H9 (cell line): ENCODE results near the gene KCNG2. TPM values are rescaled to one million over a fixed set of nuclear protein-coding genes. Genes with fewer than 3 reads are reported as not detected.

Source experiments
- DNase-seq: peaks from one replicate; pipeline ENCODE4 v3.0.0-alpha.2; 2017
- H2AFZ ChIP-seq: one replicate; pipeline ENCODE4 v1.6.1; 2013; ENCODE audit warnings: mild to moderate bottlenecking, low read length, control low read depth, moderate library complexity
- H2AK5ac ChIP-seq: 2 replicates; pipeline ENCODE4 v1.6.1; 2013; ENCODE audit warnings: low read length, control low read depth, mixed read lengths; ENCODE audit not compliant: insufficient read length
- H2BK120ac ChIP-seq: one replicate; pipeline ENCODE4 v1.6.1; 2013; ENCODE audit warnings: low read depth, mild to moderate bottlenecking, low read length, control low read depth, inconsistent platforms; ENCODE audit not compliant: poor library complexity, severe bottlenecking
- H2BK12ac ChIP-seq: 2 replicates; pipeline ENCODE4 v1.6.1; 2013; ENCODE audit warnings: low read length, control low read depth, mixed read lengths, low read depth; ENCODE audit not compliant: insufficient read length
- H2BK15ac ChIP-seq: 2 replicates; pipeline ENCODE4 v1.6.1; 2013; ENCODE audit warnings: low read depth, low read length, control low read depth
- H2BK20ac ChIP-seq: one replicate; pipeline ENCODE4 v1.6.1; 2013; ENCODE audit warnings: low read depth, mild to moderate bottlenecking, low read length, control low read depth, inconsistent platforms; ENCODE audit not compliant: poor library complexity, severe bottlenecking
- H2BK5ac ChIP-seq: 2 replicates; pipeline ENCODE4 v1.6.1; 2013; ENCODE audit warnings: low read length, control low read depth, mixed read lengths; ENCODE audit not compliant: insufficient read length
- H3K14ac ChIP-seq: 2 replicates; pipeline ENCODE4 v1.6.1; 2013; ENCODE audit warnings: low read length, control low read depth; ENCODE audit not compliant: insufficient read depth
- H3K18ac ChIP-seq: 2 replicates; pipeline ENCODE4 v1.6.1; 2013; ENCODE audit warnings: low read depth, mild to moderate bottlenecking, mixed read lengths, low read length, control low read depth; ENCODE audit not compliant: insufficient read length
- H3K23ac ChIP-seq: 2 replicates; pipeline ENCODE4 v1.6.1; 2013; ENCODE audit warnings: low read length, control low read depth, mixed read lengths, low read depth; ENCODE audit not compliant: insufficient read length
- H3K23me2 ChIP-seq: 2 replicates; pipeline ENCODE4 v1.6.1; 2013; ENCODE audit warnings: low read depth, mild to moderate bottlenecking, mixed read lengths, low read length, control low read depth; ENCODE audit not compliant: insufficient read length, poor library complexity, severe bottlenecking
- H3K27ac ChIP-seq: 2 replicates; pipeline ENCODE4 v1.5.1; 2013; ENCODE audit warnings: low read length, control low read depth, mixed read lengths, low read depth; ENCODE audit not compliant: insufficient read length
- H3K27me3 ChIP-seq: 2 replicates; pipeline ENCODE4 v1.6.1; 2013; ENCODE audit warnings: low read length, control low read depth, inconsistent platforms; ENCODE audit not compliant: insufficient read depth
- H3K4ac ChIP-seq: 2 replicates; pipeline ENCODE4 v1.6.1; 2013; ENCODE audit warnings: low read depth, mild to moderate bottlenecking, control low read depth, inconsistent platforms, low read length, moderate library complexity
- H3K4me1 ChIP-seq: 2 replicates; pipeline ENCODE4 v1.6.1; 2013; ENCODE audit warnings: low read length, control low read depth, inconsistent platforms; ENCODE audit not compliant: insufficient read depth
- H3K4me2 ChIP-seq: 2 replicates; pipeline ENCODE4 v1.6.1; 2013; ENCODE audit warnings: low read length, control low read depth, mixed read lengths; ENCODE audit not compliant: insufficient read length, insufficient read depth
- H3K56ac ChIP-seq: 2 replicates; pipeline ENCODE4 v1.6.1; 2013; ENCODE audit warnings: low read depth, mild to moderate bottlenecking, mixed read lengths, low read length, control low read depth; ENCODE audit not compliant: insufficient read length
- H3K79me1 ChIP-seq: 2 replicates; pipeline ENCODE4 v1.6.1; 2013; ENCODE audit warnings: low read depth, mild to moderate bottlenecking, moderate library complexity, low read length, control low read depth, inconsistent platforms; ENCODE audit not compliant: insufficient read depth, poor library complexity, severe bottlenecking
- H3K79me2 ChIP-seq: 2 replicates; pipeline ENCODE4 v1.6.1; 2013; ENCODE audit warnings: low read length, control low read depth, inconsistent platforms; ENCODE audit not compliant: insufficient read depth
- H3K9ac ChIP-seq: 2 replicates; pipeline ENCODE4 v1.6.1; 2013; ENCODE audit warnings: low read length, control low read depth, mixed read lengths; ENCODE audit not compliant: insufficient read length; ENCODE audit errors: extremely low read depth
- H3K9me3 ChIP-seq: one replicate; pipeline ENCODE4 v1.6.1; 2013; ENCODE audit warnings: low read depth, low read length, inconsistent platforms; ENCODE audit not compliant: control insufficient read depth
- H3T11ph ChIP-seq: one replicate; pipeline ENCODE4 v1.6.1; 2013; ENCODE audit warnings: mild to moderate bottlenecking, low read length, control low read depth, inconsistent platforms
- H4K20me1 ChIP-seq: one replicate; pipeline ENCODE4 v1.6.1; 2013; ENCODE audit not compliant: control insufficient read depth, insufficient read length, insufficient read depth
- H4K5ac ChIP-seq: 2 replicates; pipeline ENCODE4 v1.6.1; 2013; ENCODE audit warnings: low read depth, mild to moderate bottlenecking, mixed read lengths, low read length, control low read depth; ENCODE audit not compliant: insufficient read length
- H4K8ac ChIP-seq: replicated peaks from 2 replicates; pipeline ENCODE4 v1.6.1; 2013; ENCODE audit warnings: low read length, control low read depth, mixed read lengths, low read depth; ENCODE audit not compliant: insufficient read length
- H4K91ac ChIP-seq: 2 replicates; pipeline ENCODE4 v1.6.1; 2013; ENCODE audit warnings: low read depth, mild to moderate bottlenecking, moderate library complexity, mixed read lengths, low read length, control low read depth; ENCODE audit not compliant: insufficient read length
- H3K27ac Mint-ChIP-seq, 3 experiments: 2 replicates in 2 of 3; 3 replicates in 1 of 3; pipeline ENCODE4 v1.8.0; 2020 to 2021; ENCODE audit warnings: mixed read lengths in 3 of 3, mild to moderate bottlenecking in 1 of 3, moderate library complexity in 1 of 3
- H3K27me3 Mint-ChIP-seq: 2 replicates; pipeline ENCODE4 v1.8.0; 2021; ENCODE audit warnings: low read depth, mild to moderate bottlenecking, moderate library complexity, mixed read lengths
- H3K36me3 Mint-ChIP-seq, 3 experiments: 2 replicates in 2 of 3; 3 replicates in 1 of 3; pipeline ENCODE4 v1.8.0; 2020 to 2021; ENCODE audit warnings: low read depth in 3 of 3, mixed read lengths in 3 of 3; ENCODE audit not compliant: insufficient read depth in 1 of 3
- H3K4me1 Mint-ChIP-seq, 2 experiments: 2 replicates each; pipeline ENCODE4 v1.8.0; 2020; ENCODE audit warnings: mixed read lengths in 2 of 2
- H3K4me3 Mint-ChIP-seq, 2 experiments: 2 replicates in 1 of 2; 3 replicates in 1 of 2; pipeline ENCODE4 v1.8.0; 2020 to 2021; ENCODE audit warnings: mild to moderate bottlenecking in 2 of 2, mixed read lengths in 2 of 2, moderate library complexity in 1 of 2
- H3K9me3 Mint-ChIP-seq, 2 experiments: 2 replicates in 1 of 2; 3 replicates in 1 of 2; pipeline ENCODE4 v1.8.0; 2020; ENCODE audit warnings: mild to moderate bottlenecking in 2 of 2, mixed read lengths in 2 of 2, moderate library complexity in 1 of 2
- CTCF ChIP-seq: fragments of 200-600 bp; sonication (generic); conservative IDR thresholded peaks from 3 replicates; pipeline ENCODE4 v1.8.0; 2021; ENCODE audit warnings: antibody characterized with exemption, mild to moderate bottlenecking
- WGBS: extraction: QIAGEN DNeasy Blood & Tissue Kit; methylation state at CpG from one replicate; pipeline ENCODE4 v1.1.7; 2013; ENCODE audit warnings: missing lambda C conversion rate, low lambda C conversion rate, mixed read lengths; ENCODE audit not compliant: insufficient read length; ENCODE audit errors: extremely low coverage; 5-methylcytosine and 5-hydroxymethylcytosine counted together
- total RNA-seq: library from RNA; stranded (reverse); gene quantifications from 2 replicates; pipeline ENCODE4 v1.2.1, GENCODE V29; 2021

KCNG2 gene
- total RNA-seq, 1 experiment from 2014 or later, result 0.15 TPM

- no peak for TF ChIP-seq CTCF
- no peak overlapping the region for H4K91ac ChIP-seq
- no peak overlapping the region for H3K4ac ChIP-seq
- no peak for DNase-seq
- H3K27ac Mint-ChIP-seq, result no peak overlapping the region
- H2BK15ac ChIP-seq, result no peak overlapping the region
- H2AK5ac ChIP-seq, result no peak overlapping the region
- no peak overlapping the region for H2BK20ac ChIP-seq
- H2BK120ac ChIP-seq, result no peak overlapping the region
- no peak overlapping the region for H4K5ac ChIP-seq
- H3K14ac ChIP-seq, result no peak overlapping the region
- no peak overlapping the region for H3K4me3 Mint-ChIP-seq
- peaks cover 58% of the 10 kb centered on the region for H3K27me3 Mint-ChIP-seq
- no peak overlapping the region for H3K9ac ChIP-seq
- H3K36me3 Mint-ChIP-seq, result no peaks in the 10 kb centered on the region
- no peak overlapping the region for H4K8ac ChIP-seq
- H3K79me1 ChIP-seq, result no peaks in the 10 kb centered on the region
- H3K9me3 Mint-ChIP-seq, result peaks cover 2 to 4% of the 10 kb centered on the region in 2 experiments; a peak in 2 of 5 replicates
- peaks cover 18% of the 10 kb centered on the region; the same call in 1 of the 2 replicates for H3K27me3 ChIP-seq
- no CpG with 5 or more reads among the region's 42 CpGs for WGBS
- no peaks in the 10 kb centered on the region for H3K23me2 ChIP-seq
- no peak overlapping the region for H2BK12ac ChIP-seq
- H4K20me1 ChIP-seq, result peaks cover 2% of the 10 kb centered on the region
- H3T11ph ChIP-seq, result no peak overlapping the region
- no peak overlapping the region for H3K23ac ChIP-seq
- H2BK5ac ChIP-seq, result no peak overlapping the region
- no peaks in the 10 kb centered on the region for H3K4me1 ChIP-seq
- no peaks in the 10 kb centered on the region; a peak in 1 of 4 replicates for H3K4me1 Mint-ChIP-seq
- no peaks in the 10 kb centered on the region for H3K9me3 ChIP-seq
- H3K4me2 ChIP-seq, result no peak overlapping the region
- H3K79me2 ChIP-seq, result no peaks in the 10 kb centered on the region
- no peak overlapping the region for H3K18ac ChIP-seq
- H3K56ac ChIP-seq, result no peak overlapping the region
- no peak overlapping the region for H3K27ac ChIP-seq
- no peak overlapping the region for H2AFZ ChIP-seq
Observed at GRCh38 chr18:79784071-79784913, 13.4 kb upstream of the KCNG2 start.
